ENCODE measurements around the gene CDK14.

DNA sequence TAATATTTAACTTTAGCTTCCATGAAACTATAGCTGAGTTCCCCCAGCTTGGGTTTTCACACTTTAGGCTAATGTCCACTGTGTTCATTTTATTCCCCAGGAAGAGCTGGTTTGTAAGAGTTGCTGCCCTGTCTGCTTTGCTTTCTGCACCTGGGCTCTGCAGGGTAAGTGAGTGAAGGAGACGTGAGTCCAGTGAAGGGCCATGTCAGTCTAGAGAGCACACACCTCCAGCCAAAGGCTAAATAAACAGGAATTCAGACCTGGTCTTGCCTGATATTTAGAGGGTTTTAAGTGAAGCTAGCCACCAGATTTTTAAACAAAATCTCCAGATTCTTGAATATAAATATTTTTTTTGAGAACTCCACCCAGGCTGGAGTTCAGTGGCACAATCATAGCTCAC is 643.7 kb downstream of the CDK14 start:
- TF ChIP-seq CTCF (IDR thresholded peaks at IDR 0.05; ENCODE audit: low read depth, low read length, missing input control) = no peak
- no peak for TF ChIP-seq MAX (IDR thresholded peaks at IDR 0.05)
- TF ChIP-seq JUND (IDR thresholded peaks at IDR 0.05) = no peak
- TF ChIP-seq FOXA1 (IDR thresholded peaks at IDR 0.05) = no peak
- no peak for TF ChIP-seq TAF1 (conservative IDR thresholded peaks at IDR 0.05)
- TF ChIP-seq SP1 (IDR thresholded peaks at IDR 0.05) = no peak
- no peak for TF ChIP-seq GABPA (IDR thresholded peaks at IDR 0.05 in 1 of 2, conservative IDR thresholded peaks at IDR 0.05 in 1 of 2)
- no peak for TF ChIP-seq ATF3 (IDR thresholded peaks at IDR 0.05)
